IMR-90 (cell line): Measurements from ENCODE around the gene USB1. TPM values are rescaled to one million over a fixed set of nuclear protein-coding genes. Genes with fewer than 3 reads are reported as not detected.

Experiments used
- ATAC-seq: fragments of 200-7000 bp; cut with Tn5 transposase; 2 replicates; pipeline ENCODE4 v1.9.1; 2020; ENCODE audit warnings: low read depth, mild to moderate bottlenecking, moderate library complexity
- BruUV-seq: library from RNA; stranded (reverse); fragments of 400-500 nt; replicated peaks from 2 replicates; lab custom pipeline; 2021; lab: Mats Ljungman, UMichigan
- CTCF ChIA-PET: fragments of 300-600 bp; formaldehyde crosslinking; extraction: SDS; loops from one replicate; lab custom pipeline; 2021; ENCODE audit warnings: antibody characterized with exemption; lab: Yijun Ruan, JAX
- POLR2A ChIA-PET: fragments of 300-600 bp; sonication (Branson Sonifier 250); formaldehyde crosslinking; loops from one replicate; lab custom pipeline; 2022; ENCODE audit warnings: antibody characterized with exemption; ENCODE audit not compliant: unreplicated experiment; lab: Charles Lee
- DNase-seq: peaks from one replicate; pipeline ENCODE4 v3.0.0; 2013
- H2AFZ ChIP-seq: replicated peaks from 2 replicates; pipeline ENCODE3; 2013; ENCODE audit warnings: low read length, mild to moderate bottlenecking; ENCODE audit not compliant: poor library complexity
- H2AK5ac ChIP-seq: 2 replicates; pipeline ENCODE4 v1.6.1; 2013; ENCODE audit warnings: low read depth, low read length, inconsistent platforms
- H2AK9ac ChIP-seq: replicated peaks from 2 replicates; pipeline ENCODE3; 2013; ENCODE audit warnings: mild to moderate bottlenecking, low read depth, low read length, moderate library complexity; ENCODE audit not compliant: poor library complexity
- H2BK120ac ChIP-seq: 2 replicates; pipeline ENCODE4 v1.6.1; 2013; ENCODE audit warnings: low read depth, low read length, inconsistent platforms
- H2BK15ac ChIP-seq: 3 replicates; pipeline ENCODE4 v1.6.1; 2013; ENCODE audit warnings: low read depth, low read length, inconsistent platforms
- H2BK20ac ChIP-seq: 2 replicates; pipeline ENCODE4 v1.6.1; 2013; ENCODE audit warnings: low read depth, mild to moderate bottlenecking, inconsistent platforms, low read length, moderate library complexity
- H2BK5ac ChIP-seq: 2 replicates; pipeline ENCODE4 v1.6.1; 2013; ENCODE audit warnings: mild to moderate bottlenecking, low read depth, low read length, inconsistent platforms; ENCODE audit not compliant: poor library complexity, severe bottlenecking
- H3K14ac ChIP-seq: replicated peaks from 2 replicates; pipeline ENCODE4 v1.6.1; 2013; ENCODE audit warnings: low read depth, low read length, inconsistent platforms
- H3K18ac ChIP-seq: 2 replicates; pipeline ENCODE4 v1.6.1; 2013; ENCODE audit warnings: low read depth, low read length, control low read depth
- H3K23ac ChIP-seq: 2 replicates; pipeline ENCODE4 v1.6.1; 2013; ENCODE audit warnings: low read depth, low read length, inconsistent platforms
- H3K27ac ChIP-seq: 2 replicates; pipeline ENCODE4 v1.5.1; 2013; ENCODE audit warnings: mild to moderate bottlenecking, control low read depth, low read length; ENCODE audit not compliant: insufficient read depth
- H3K27me3 ChIP-seq: 2 replicates; pipeline ENCODE4 v1.6.1; 2013; ENCODE audit warnings: low read length; ENCODE audit not compliant: control insufficient read depth, insufficient read depth
- H3K36me3 ChIP-seq: 2 replicates; pipeline ENCODE4 v1.6.1; 2013; ENCODE audit warnings: low read length, mixed read lengths; ENCODE audit not compliant: control insufficient read depth, insufficient read depth
- H3K4ac ChIP-seq: 2 replicates; pipeline ENCODE4 v1.6.1; 2013; ENCODE audit warnings: low read depth, low read length, inconsistent platforms
- H3K4me1 ChIP-seq: 2 replicates; pipeline ENCODE4 v1.6.1; 2013; ENCODE audit warnings: low read length, mixed read lengths; ENCODE audit not compliant: control insufficient read depth, insufficient read depth
- H3K4me2 ChIP-seq: 2 replicates; pipeline ENCODE4 v1.6.1; 2013; ENCODE audit warnings: low read depth, mild to moderate bottlenecking, control low read depth, low read length, moderate library complexity
- H3K4me3 ChIP-seq: 2 replicates; pipeline ENCODE4 v1.5.1; 2013; ENCODE audit warnings: low read depth, mild to moderate bottlenecking, control low read depth, low read length, moderate library complexity; ENCODE audit not compliant: insufficient read depth
- H3K56ac ChIP-seq: 2 replicates; pipeline ENCODE4 v1.6.1; 2013; ENCODE audit warnings: low read length, inconsistent platforms; ENCODE audit not compliant: insufficient read depth; ENCODE audit errors: extremely low read depth
- H3K79me1 ChIP-seq, 2 experiments: 2 replicates each; pipeline ENCODE4 v1.6.1; 2013; ENCODE audit warnings: low read length in 2 of 2, inconsistent platforms in 1 of 2, low read depth in 1 of 2
- H3K9ac ChIP-seq: 2 replicates; pipeline ENCODE4 v1.6.1; 2013; ENCODE audit warnings: low read depth, low read length, control low read depth
- H3K9me1 ChIP-seq: 2 replicates; pipeline ENCODE4 v1.6.1; 2013; ENCODE audit warnings: low read length, inconsistent platforms; ENCODE audit not compliant: insufficient read depth
- H3K9me3 ChIP-seq: 2 replicates; pipeline ENCODE4 v1.6.1; 2013; ENCODE audit warnings: low read length; ENCODE audit not compliant: control insufficient read depth, insufficient read depth
- H4K20me1 ChIP-seq: 2 replicates; pipeline ENCODE4 v1.6.1; 2013; ENCODE audit warnings: low read length, inconsistent platforms; ENCODE audit not compliant: insufficient read depth
- H4K5ac ChIP-seq: 2 replicates; pipeline ENCODE4 v1.6.1; 2013; ENCODE audit warnings: mild to moderate bottlenecking, low read depth, low read length, control low read depth
- H4K8ac ChIP-seq, 2 experiments: 2 replicates each; pipeline ENCODE4 v1.6.1; 2013; ENCODE audit warnings: low read depth in 2 of 2, low read length in 2 of 2, control low read depth in 1 of 2, inconsistent platforms in 1 of 2
- H4K91ac ChIP-seq: 2 replicates; pipeline ENCODE4 v1.6.1; 2013; ENCODE audit warnings: low read depth, low read length, inconsistent platforms; ENCODE audit not compliant: insufficient read depth
- FOS ChIP-seq: fragments of 150-350 bp; IDR thresholded peaks from 2 replicates; pipeline ENCODE4 v1.6.1; 2016; ENCODE audit warnings: low read depth, low read length
- MAZ ChIP-seq: IDR thresholded peaks from 2 replicates; pipeline ENCODE4 v1.6.1; 2012; ENCODE audit warnings: low read depth, mild to moderate bottlenecking, low read length, improper control_type of control experiment, moderate library complexity, borderline replicate concordance
- MXI1 ChIP-seq: IDR thresholded peaks from 2 replicates; pipeline ENCODE4 v1.6.1; 2012; ENCODE audit warnings: low read depth, mild to moderate bottlenecking, low read length, moderate library complexity, borderline replicate concordance
- POLR2A ChIP-seq: IDR thresholded peaks from 2 replicates; pipeline ENCODE4 v1.6.1; 2012; ENCODE audit warnings: mild to moderate bottlenecking, low read depth, low read length
- RAD21 ChIP-seq: IDR thresholded peaks from 2 replicates; pipeline ENCODE4 v1.6.1; 2012; ENCODE audit warnings: low read length, improper control_type of control experiment
- SMC3 ChIP-seq: fragments of 150-350 bp; IDR thresholded peaks from 2 replicates; pipeline ENCODE4 v1.6.1; 2016; ENCODE audit warnings: low read depth, mild to moderate bottlenecking, antibody characterized with exemption, low read length, moderate library complexity
- WGBS, 2 experiments: methylation state at CpG; one replicate each; pipeline versions ENCODE4 v1.1.5 to v1.1.7; 2013; ENCODE audit warnings: missing lambda C conversion rate in 2 of 2; ENCODE audit not compliant: insufficient read length in 1 of 2; ENCODE audit errors: extremely low coverage in 2 of 2; 5-methylcytosine and 5-hydroxymethylcytosine counted together
- dilution Hi-C: fragments of 300-500 bp; cut with HindIII; formaldehyde crosslinking; loops from one replicate; pipeline ENCODE4 v1.14.3; 2018; ENCODE audit warnings: low sequenced_read_pairs; ENCODE audit not compliant: unreplicated experiment
- in situ Hi-C: fragments of 300-500 bp; cut with MboI; formaldehyde crosslinking; loops from 3 replicates; pipeline ENCODE4 v1.14.3; 2019; ENCODE audit warnings: low sequenced_read_pairs, inconsistent platforms, mixed read lengths
- intact Hi-C: fragments of 100-400 bp; cut with micrococcal nuclease; formaldehyde crosslinking; loops from 2 replicates; pipeline ENCODE4 v1.10.0; 2022
- polyA plus RNA-seq, 3 experiments: library from polyadenylated mRNA; depleted of rRNA; stranded (reverse); fragments of >200 nt; gene quantifications; 2 replicates each; pipeline ENCODE4 v1.2.3, GENCODE V29; 2012; ENCODE audit warnings: low replicate concordance in 1 of 3
- total RNA-seq: library from RNA; depleted of rRNA; stranded (reverse); fragments of >200 nt; gene quantifications from 2 replicates; pipeline ENCODE4 v1.2.3, GENCODE V29; 2012
- TF ChIP-seq, protein P1 (sequence below): fragments of 150-350 bp; IDR thresholded peaks from 2 replicates; pipeline ENCODE4 v1.6.1; 2017; ENCODE audit warnings: mild to moderate bottlenecking, antibody characterized with exemption, low read length, low read depth

The USB1 gene
- total and polyA plus RNA-seq, 2 of the 4 experiments (the other 2 are of a cell fraction): 45.9 to 94.9 TPM

GRCh38 chr16:58047557-58048348, 46.5 kb downstream of the USB1 start:
- ATAC-seq: no peak
- no peak overlapping the region for H4K8ac ChIP-seq
- H3K27ac ChIP-seq: no peak overlapping the region
- no peak overlapping the region for H3K4ac ChIP-seq
- H3K79me1 ChIP-seq: no peaks in the 10 kb centered on the region
- no peak for TF ChIP-seq FOS
- TF ChIP-seq RAD21: no peak
- no peak for TF ChIP-seq POLR2A
- no peak for TF ChIP-seq MAZ
- TF ChIP-seq SMC3: no peak
- no peak for TF ChIP-seq MXI1
- TF ChIP-seq, protein P1, sequence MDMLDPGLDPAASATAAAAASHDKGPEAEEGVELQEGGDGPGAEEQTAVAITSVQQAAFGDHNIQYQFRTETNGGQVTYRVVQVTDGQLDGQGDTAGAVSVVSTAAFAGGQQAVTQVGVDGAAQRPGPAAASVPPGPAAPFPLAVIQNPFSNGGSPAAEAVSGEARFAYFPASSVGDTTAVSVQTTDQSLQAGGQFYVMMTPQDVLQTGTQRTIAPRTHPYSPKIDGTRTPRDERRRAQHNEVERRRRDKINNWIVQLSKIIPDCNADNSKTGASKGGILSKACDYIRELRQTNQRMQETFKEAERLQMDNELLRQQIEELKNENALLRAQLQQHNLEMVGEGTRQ: no peak
- dilution Hi-C loops: no loop called here
- no peaks in the 10 kb centered on the region for H3K4me1 ChIP-seq
- intact Hi-C loops: no loop called here
- H2BK15ac ChIP-seq: no peak overlapping the region
- POLR2A ChIA-PET: no interaction called here
- WGBS, 2 experiments: 47% methylated on average over 2 of the region's 19 CpGs; no CpG with 5 or more reads in 1 of the 2 experiments
- no peak overlapping the region for H2BK5ac ChIP-seq
- no peak overlapping the region for H4K91ac ChIP-seq
- H3K9ac ChIP-seq: no peak overlapping the region
- no peak overlapping the region for H3K14ac ChIP-seq
- H2AK5ac ChIP-seq: no peak overlapping the region
- H2AFZ ChIP-seq: no peak overlapping the region
- H3K9me3 ChIP-seq: no peaks in the 10 kb centered on the region
- no peak overlapping the region for H2BK120ac ChIP-seq
- no peak overlapping the region for H2BK20ac ChIP-seq
- BruUV-seq: no TSS peak
- H4K20me1 ChIP-seq: no peaks in the 10 kb centered on the region
- H3K4me2 ChIP-seq: no peak overlapping the region
- H3K18ac ChIP-seq: no peak overlapping the region
- in situ Hi-C loops: no loop called here
- CTCF ChIA-PET: interaction anchor here (1.3 kb wide), 1 partner anchor 15 kb away, joined by 3 read pairs; no protein-coding TSS in a partner anchor
- H3K9me1 ChIP-seq: no peaks in the 10 kb centered on the region
- no peak for DNase-seq
- no peak overlapping the region for H3K4me3 ChIP-seq
- no peak overlapping the region for H4K5ac ChIP-seq
- no peaks in the 10 kb centered on the region for H3K36me3 ChIP-seq
- H2AK9ac ChIP-seq: no peak overlapping the region
- H3K27me3 ChIP-seq: peaks cover 12% of the 10 kb centered on the region
- no peak overlapping the region for H3K23ac ChIP-seq
- no peak overlapping the region for H3K56ac ChIP-seq
